Measurements from ENCODE around the gene SAT1.

- TF ChIP-seq CTCF (IDR thresholded peaks at IDR 0.05) (no peak), POLR2A (IDR thresholded peaks at IDR 0.05) (no peak)
Measured at GRCh38 chrX:23825675-23826074, 42.7 kb downstream of the SAT1 start.
